ENCODE results near the gene FBXO22. TPM values are rescaled to one million over a fixed set of nuclear protein-coding genes. Genes with fewer than 3 reads are reported as not detected.
"Not testable (repeated sequence)": the region's sequence is repeated elsewhere in the genome, so short reads cannot be mapped to it uniquely, and the experiment has no call there.

The FBXO22 gene
- total RNA-seq, 3 donors from 2014 or later (not counting 1 experiment from before 2014, with no cell fraction given) = 8.5 to 16.2 (median 11.8) TPM

DNA sequence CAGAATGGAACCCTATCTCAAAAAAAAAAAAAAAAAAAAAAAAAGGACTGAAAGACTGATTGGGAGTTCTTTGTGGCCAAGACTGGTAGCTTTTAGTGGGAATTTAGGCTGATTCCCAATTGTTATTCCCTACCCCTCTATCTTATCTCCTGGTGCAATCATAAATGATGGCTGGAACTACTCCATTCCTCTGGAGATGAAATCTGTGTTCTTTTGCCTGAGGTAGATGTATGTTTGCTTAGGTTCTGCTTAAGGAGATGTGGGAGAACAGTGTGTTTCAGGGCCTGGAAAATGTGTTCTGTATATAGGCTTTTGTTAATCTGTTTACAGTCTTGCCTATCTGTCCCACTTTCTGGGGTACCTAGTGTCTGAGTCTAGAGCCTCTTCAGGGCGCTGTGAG lies 40.9 kb upstream of the FBXO22 start:
- H3K27ac ChIP-seq (ENCODE audit: low read length) = no peak overlapping the region
- no peaks in the 10 kb centered on the region for H3K27me3 ChIP-seq (ENCODE audit: control insufficient read depth, insufficient read depth, low read length)
- TF ChIP-seq CTCF (IDR thresholded peaks at IDR 0.05) = no peak
- Mint-ChIP-seq H3K27ac (no peak overlapping the region), H3K27me3 (ENCODE audit: low read depth in 2 of 2) (no peaks in the 10 kb centered on the region), H3K36me3 (no peaks in the 10 kb centered on the region), H3K9me3 (no peaks in the 10 kb centered on the region), H3K4me3 (no peak overlapping the region), H3K4me1 (peaks cover 57 to 64% of the 10 kb centered on the region in 2 donors)
- peaks cover 23% of the 10 kb centered on the region for H3K36me3 ChIP-seq (ENCODE audit: control insufficient read depth, insufficient read depth, low read length)
- no CpG with 5 or more reads among the region's 1 CpG for WGBS (ENCODE audit: insufficient coverage)
- ATAC-seq (no peak), DNase-seq (no peak)
- no peak overlapping the region for H3K4me3 ChIP-seq (ENCODE audit: low read length)
- peaks cover 3% of the 10 kb centered on the region for H3K4me1 ChIP-seq (ENCODE audit: control insufficient read depth, insufficient read depth, low read length)
- H3K9me3 ChIP-seq (ENCODE audit: control insufficient read depth, insufficient read depth, low read length) = no peaks in the 10 kb centered on the region
- intact Hi-C loops (cut with micrococcal nuclease) = no loop called here

- DNase-seq = no peak
- H3K4me1 ChIP-seq (ENCODE audit: control insufficient read depth, insufficient read depth, low read length) = peaks cover 3% of the 10 kb centered on the region
- no peak overlapping the region for H3K27ac ChIP-seq (ENCODE audit: low read length)
- no peak for TF ChIP-seq CTCF (IDR thresholded peaks at IDR 0.05)
- H3K27me3 ChIP-seq (ENCODE audit: control insufficient read depth, insufficient read depth, low read length) = no peaks in the 10 kb centered on the region
- intact Hi-C loops (cut with micrococcal nuclease) = no loop called here
- ATAC-seq = peak in 1 of 3 donors; percentile 32
- H3K27ac Mint-ChIP-seq = peak overlapping the region in 1 of 2 donors; percentile 21
- no peaks in the 10 kb centered on the region for H3K36me3 Mint-ChIP-seq
- H3K36me3 ChIP-seq (ENCODE audit: control insufficient read depth, insufficient read depth, low read length) = peaks cover 20% of the 10 kb centered on the region
- H3K9me3 ChIP-seq (ENCODE audit: control insufficient read depth, insufficient read depth, low read length) = no peaks in the 10 kb centered on the region
- no peak overlapping the region for H3K4me3 ChIP-seq (ENCODE audit: low read length)
- no peak overlapping the region for H3K4me3 Mint-ChIP-seq
- WGBS (ENCODE audit: insufficient coverage) = 91% methylated on average over 1 of the region's 5 CpGs
- no peaks in the 10 kb centered on the region for H3K27me3 Mint-ChIP-seq (ENCODE audit: low read depth in 2 of 2)
- H3K4me1 Mint-ChIP-seq = peaks cover 53 to 55% of the 10 kb centered on the region in 2 donors
- H3K9me3 Mint-ChIP-seq = no peaks in the 10 kb centered on the region
These were observed 39.2 kb upstream of the FBXO22 start for GRCh38 chr15:75864213-75865059.

- H3K4me1 ChIP-seq (ENCODE audit: control insufficient read depth, insufficient read depth, low read length); H3K36me3 Mint-ChIP-seq; intact Hi-C loops (cut with micrococcal nuclease); H3K4me3 ChIP-seq (ENCODE audit: low read length); H3K9me3 Mint-ChIP-seq; ATAC-seq; DNase-seq; H3K27me3 Mint-ChIP-seq (ENCODE audit: low read depth in 2 of 2); H3K4me3 Mint-ChIP-seq; H3K9me3 ChIP-seq (ENCODE audit: control insufficient read depth, insufficient read depth, low read length); H3K27me3 ChIP-seq (ENCODE audit: control insufficient read depth, insufficient read depth, low read length); H3K27ac ChIP-seq (ENCODE audit: low read length): not testable (repeated sequence)
- Mint-ChIP-seq H3K27ac (peak overlapping the region in 1 of 2 donors; percentile 21), H3K4me1 (peaks cover 44 to 52% of the 10 kb centered on the region in 2 donors)
- 83% methylated on average over 1 of the region's 1 CpG for whole genome bisulfite sequencing (ENCODE audit: insufficient coverage)
- H3K36me3 ChIP-seq (ENCODE audit: control insufficient read depth, insufficient read depth, low read length) = peaks cover 27% of the 10 kb centered on the region
These were observed 37.6 kb upstream of the FBXO22 start for GRCh38 chr15:75866045-75866444.

- peak overlapping the region; percentile 8 for H3K27ac ChIP-seq (ENCODE audit: low read length)
- H3K4me3 Mint-ChIP-seq = no peak overlapping the region
- peaks cover 44 to 52% of the 10 kb centered on the region in 2 donors for H3K4me1 Mint-ChIP-seq
- peaks cover 3% of the 10 kb centered on the region for H3K4me1 ChIP-seq (ENCODE audit: control insufficient read depth, insufficient read depth, low read length)
- DNase-seq (no peak), ATAC-seq (no peak)
- H3K27ac Mint-ChIP-seq = peak overlapping the region; percentile 21 to 43
- H3K27me3 Mint-ChIP-seq (ENCODE audit: low read depth in 2 of 2) = no peaks in the 10 kb centered on the region
- H3K4me3 ChIP-seq (ENCODE audit: low read length) = no peak overlapping the region
- no peaks in the 10 kb centered on the region for H3K9me3 Mint-ChIP-seq
- H3K27me3 ChIP-seq (ENCODE audit: control insufficient read depth, insufficient read depth, low read length) = no peaks in the 10 kb centered on the region
- H3K36me3 ChIP-seq (ENCODE audit: control insufficient read depth, insufficient read depth, low read length) = peaks cover 23% of the 10 kb centered on the region
- peaks cover 9% of the 10 kb centered on the region for H3K36me3 Mint-ChIP-seq
- intact Hi-C loops (cut with micrococcal nuclease) = no loop called here
- no peak for TF ChIP-seq CTCF (IDR thresholded peaks at IDR 0.05)
- H3K9me3 ChIP-seq (ENCODE audit: control insufficient read depth, insufficient read depth, low read length) = no peaks in the 10 kb centered on the region
These were observed 36.8 kb upstream of the FBXO22 start for GRCh38 chr15:75866916-75867315.
